ENCODE data around the gene GALNT15. TPM values are rescaled to one million over a fixed set of nuclear protein-coding genes. Genes with fewer than 3 reads are reported as not detected.

The GALNT15 gene
- polyA plus RNA-seq, 1 donor (not counting 4 experiments of a cell fraction or from before 2014, with no cell fraction given): not detected

DNA sequence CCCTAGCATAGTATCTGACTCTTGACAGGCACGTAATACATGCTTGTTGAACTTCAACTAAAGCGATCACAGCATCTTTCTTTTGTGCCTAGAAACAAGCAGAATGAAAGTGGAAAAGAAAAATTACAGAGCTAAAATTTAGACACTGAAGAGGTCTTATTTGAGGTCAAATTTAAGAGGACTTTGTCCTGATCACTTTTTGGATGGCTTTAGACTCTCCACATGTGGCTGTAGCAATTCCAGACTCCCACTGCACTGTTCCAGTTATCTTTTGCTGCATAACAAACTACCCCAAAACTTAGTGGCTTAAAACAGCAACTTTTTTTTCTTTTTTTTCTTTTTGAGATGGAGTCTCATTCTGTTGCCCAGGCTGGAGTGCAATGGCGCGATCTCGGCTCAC is 66.7 kb downstream of the GALNT15 start:
- dilution Hi-C loops (cut with MboI; ENCODE audit: extremely low pct_ligation_motif_present, low sequenced_read_pairs): no loop called here

DNA sequence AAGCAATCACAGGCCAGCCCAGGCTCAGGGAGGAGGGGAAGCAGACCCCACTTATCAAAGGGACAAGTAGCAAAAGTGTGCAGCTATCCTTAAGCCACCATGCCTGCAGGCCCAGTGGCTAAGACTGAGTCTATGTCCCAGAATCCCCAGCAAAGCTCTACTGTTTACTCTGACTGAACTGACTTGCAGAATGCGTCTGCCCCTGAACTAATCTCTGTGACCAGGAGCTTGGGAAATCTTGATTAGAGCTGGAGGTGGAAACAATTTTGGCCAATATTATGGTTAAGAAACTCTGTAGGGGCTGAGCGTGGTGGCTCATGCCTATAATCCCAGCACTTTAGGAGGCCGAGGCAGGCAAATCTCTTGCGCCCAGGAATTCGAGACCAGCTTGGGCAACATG is 67.7 kb downstream of the GALNT15 start:
- Histone ChIP-seq H3K9me3 (ENCODE audit: control insufficient read depth, low read depth, low read length) (no peaks in the 10 kb centered on the region), H3K27ac (ENCODE audit: control insufficient read depth, insufficient read depth, low read length) (no peak overlapping the region), H3K4me3 (ENCODE audit: control insufficient read depth in 2 of 3, extremely low read depth in 1 of 3, insufficient read depth in 2 of 3, low read depth in 1 of 3, low read length in 3 of 3) (no peak overlapping the region), H4K20me1 (ENCODE audit: control insufficient read depth, extremely low read depth, insufficient read depth, low read length) (no peaks in the 10 kb centered on the region), H3K4me1 (ENCODE audit: control insufficient read depth, extremely low read depth, insufficient read depth, low read length) (peaks cover 5% of the 10 kb centered on the region), H2AFZ (ENCODE audit: control insufficient read depth, low read length) (no peak overlapping the region), H3K79me2 (ENCODE audit: control insufficient read depth, insufficient read depth, low read length) (no peaks in the 10 kb centered on the region), H3K27me3 (ENCODE audit: control insufficient read depth, extremely low read depth, insufficient read depth, low read length) (no peaks in the 10 kb centered on the region), H3K36me3 (ENCODE audit: control insufficient read depth in 2 of 2, extremely low read depth in 1 of 2, insufficient read depth in 2 of 2, low read length in 2 of 2) (no peaks in the 10 kb centered on the region), H3K4me2 (ENCODE audit: control insufficient read depth, extremely low read depth, insufficient read depth, low read depth, low read length) (no peak overlapping the region), H3K9me1 (ENCODE audit: control insufficient read depth, extremely low read depth, insufficient read depth, low read length) (no peaks in the 10 kb centered on the region), H3K9ac (ENCODE audit: control insufficient read depth, extremely low read depth, insufficient read depth, low read length) (no peak overlapping the region)
- TF ChIP-seq EZH2 (IDR thresholded peaks at IDR 0.05; ENCODE audit: low read length): no peak
- TF ChIP-seq, protein P1, sequence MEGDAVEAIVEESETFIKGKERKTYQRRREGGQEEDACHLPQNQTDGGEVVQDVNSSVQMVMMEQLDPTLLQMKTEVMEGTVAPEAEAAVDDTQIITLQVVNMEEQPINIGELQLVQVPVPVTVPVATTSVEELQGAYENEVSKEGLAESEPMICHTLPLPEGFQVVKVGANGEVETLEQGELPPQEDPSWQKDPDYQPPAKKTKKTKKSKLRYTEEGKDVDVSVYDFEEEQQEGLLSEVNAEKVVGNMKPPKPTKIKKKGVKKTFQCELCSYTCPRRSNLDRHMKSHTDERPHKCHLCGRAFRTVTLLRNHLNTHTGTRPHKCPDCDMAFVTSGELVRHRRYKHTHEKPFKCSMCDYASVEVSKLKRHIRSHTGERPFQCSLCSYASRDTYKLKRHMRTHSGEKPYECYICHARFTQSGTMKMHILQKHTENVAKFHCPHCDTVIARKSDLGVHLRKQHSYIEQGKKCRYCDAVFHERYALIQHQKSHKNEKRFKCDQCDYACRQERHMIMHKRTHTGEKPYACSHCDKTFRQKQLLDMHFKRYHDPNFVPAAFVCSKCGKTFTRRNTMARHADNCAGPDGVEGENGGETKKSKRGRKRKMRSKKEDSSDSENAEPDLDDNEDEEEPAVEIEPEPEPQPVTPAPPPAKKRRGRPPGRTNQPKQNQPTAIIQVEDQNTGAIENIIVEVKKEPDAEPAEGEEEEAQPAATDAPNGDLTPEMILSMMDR (optimal IDR thresholded peaks at IDR 0.05 in 1 of 3, IDR thresholded peaks at IDR 0.05 in 1 of 3, conservative IDR thresholded peaks at IDR 0.05 in 1 of 3; ENCODE audit: extremely low read depth in 1 of 3, insufficient read depth in 2 of 3, low read length in 3 of 3): no peak
- DNase-seq (ENCODE audit: low read depth, low spot score) (no peak), FAIRE-seq (no peak)
- dilution Hi-C loops (cut with MboI; ENCODE audit: extremely low pct_ligation_motif_present, low sequenced_read_pairs): no loop called here

More for the DNA sequence above, 66.7 kb downstream of the GALNT15 start:
- H2AFZ ChIP-seq (ENCODE audit: control insufficient read depth, low read length): no peak overlapping the region
- no peaks in the 10 kb centered on the region for H3K9me3 ChIP-seq (ENCODE audit: control insufficient read depth, low read depth, low read length)
- FAIRE-seq (no peak), DNase-seq (ENCODE audit: low read depth, low spot score) (no peak)
- no peak overlapping the region for H3K9ac ChIP-seq (ENCODE audit: control insufficient read depth, extremely low read depth, insufficient read depth, low read length)
- TF ChIP-seq, protein P1 (optimal IDR thresholded peaks at IDR 0.05 in 1 of 3, IDR thresholded peaks at IDR 0.05 in 1 of 3, conservative IDR thresholded peaks at IDR 0.05 in 1 of 3; ENCODE audit: extremely low read depth in 1 of 3, insufficient read depth in 2 of 3, low read length in 3 of 3): no peak
- no peak for TF ChIP-seq EZH2 (IDR thresholded peaks at IDR 0.05; ENCODE audit: low read length)
- H3K27ac ChIP-seq (ENCODE audit: control insufficient read depth, insufficient read depth, low read length): no peak overlapping the region
- H3K4me3 ChIP-seq (ENCODE audit: control insufficient read depth in 2 of 3, extremely low read depth in 1 of 3, insufficient read depth in 2 of 3, low read depth in 1 of 3, low read length in 3 of 3): no peak overlapping the region
- no peaks in the 10 kb centered on the region for H4K20me1 ChIP-seq (ENCODE audit: control insufficient read depth, extremely low read depth, insufficient read depth, low read length)
- no peaks in the 10 kb centered on the region for H3K79me2 ChIP-seq (ENCODE audit: control insufficient read depth, insufficient read depth, low read length)
- H3K4me1 ChIP-seq (ENCODE audit: control insufficient read depth, extremely low read depth, insufficient read depth, low read length): peaks cover 5% of the 10 kb centered on the region
- no peaks in the 10 kb centered on the region for H3K27me3 ChIP-seq (ENCODE audit: control insufficient read depth, extremely low read depth, insufficient read depth, low read length)
- no peaks in the 10 kb centered on the region for H3K36me3 ChIP-seq (ENCODE audit: control insufficient read depth in 2 of 2, extremely low read depth in 1 of 2, insufficient read depth in 2 of 2, low read length in 2 of 2)
- no peaks in the 10 kb centered on the region for H3K9me1 ChIP-seq (ENCODE audit: control insufficient read depth, extremely low read depth, insufficient read depth, low read length)
- H3K4me2 ChIP-seq (ENCODE audit: control insufficient read depth, extremely low read depth, insufficient read depth, low read depth, low read length): no peak overlapping the region

Data from keratinocyte (primary cell).